ENCODE measurements around the gene PIP5K1A. TPM values are rescaled to one million over a fixed set of nuclear protein-coding genes. Genes with fewer than 3 reads are reported as not detected.

The PIP5K1A gene
- total RNA-seq, 1 experiment from 2014 or later, result 88.6 TPM

GRCh38 chr1:151237678-151238466 is 39.5 kb downstream of the PIP5K1A start:
- POLR2A ChIA-PET, result no interaction called here
- no peaks in the 10 kb centered on the region for H3K27me3 ChIP-seq (replicated peaks; ENCODE audit: control insufficient read depth, insufficient read depth, low read length)
- Mint-ChIP-seq H3K4me3 (ENCODE audit: unreplicated experiment) (no peak overlapping the region), H3K4me1 (ENCODE audit: low read depth, unreplicated experiment) (peaks cover 6% of the 10 kb centered on the region), H3K27ac (ENCODE audit: unreplicated experiment) (no peak overlapping the region), H3K9me3 (ENCODE audit: unreplicated experiment) (no peaks in the 10 kb centered on the region), H3K27me3 (ENCODE audit: insufficient read depth, unreplicated experiment) (no peaks in the 10 kb centered on the region), H3K36me3 (ENCODE audit: insufficient read depth, unreplicated experiment) (peaks cover 100% of the 10 kb centered on the region)
- no peak overlapping the region for H3K4me3 ChIP-seq (ENCODE audit: low read depth, low read length)
- peaks cover 7% of the 10 kb centered on the region for H3K36me3 ChIP-seq (ENCODE audit: control insufficient read depth, insufficient read depth, low read length)
- no TSS peak for BruUV-seq (replicated peaks)
- H3K9me3 ChIP-seq, result no peaks in the 10 kb centered on the region
- H3K4me1 ChIP-seq, result no peaks in the 10 kb centered on the region
- TF ChIP-seq CTCF (IDR thresholded peaks at IDR 0.05; ENCODE audit: insufficient read depth in 1 of 2, low read depth in 1 of 2, low read length in 1 of 2, severe bottlenecking in 1 of 2, unreplicated experiment in 1 of 2), result no peak
- intact Hi-C loops (cut with micrococcal nuclease; ENCODE audit: unreplicated experiment), result no loop called here
- CTCF ChIA-PET, result interaction anchor here (0.7 kb wide), 1 partner anchor 14 kb away, joined by 3 read pairs; no protein-coding TSS in a partner anchor
- no peak for DNase-seq

- no peak overlapping the region for H3K4me3 ChIP-seq (ENCODE audit: low read depth, low read length)
- no peaks in the 10 kb centered on the region for H3K27me3 ChIP-seq (replicated peaks; ENCODE audit: control insufficient read depth, insufficient read depth, low read length)
- H3K4me1 Mint-ChIP-seq (ENCODE audit: low read depth, unreplicated experiment), result peaks cover 6% of the 10 kb centered on the region
- H3K4me3 Mint-ChIP-seq (ENCODE audit: unreplicated experiment), result no peak overlapping the region
- H3K27ac Mint-ChIP-seq (ENCODE audit: unreplicated experiment), result no peak overlapping the region
- DNase-seq, result no peak
- H3K36me3 ChIP-seq (ENCODE audit: control insufficient read depth, insufficient read depth, low read length), result peaks cover 7% of the 10 kb centered on the region
- ChIA-PET POLR2A (no interaction called here), CTCF (no interaction called here)
- no peaks in the 10 kb centered on the region for H3K9me3 ChIP-seq
- BruUV-seq (replicated peaks), result no TSS peak
- no peak for TF ChIP-seq CTCF (IDR thresholded peaks at IDR 0.05; ENCODE audit: insufficient read depth in 1 of 2, low read depth in 1 of 2, low read length in 1 of 2, severe bottlenecking in 1 of 2, unreplicated experiment in 1 of 2)
- H3K4me1 ChIP-seq, result no peaks in the 10 kb centered on the region
- H3K27me3 Mint-ChIP-seq (ENCODE audit: insufficient read depth, unreplicated experiment), result no peaks in the 10 kb centered on the region
- intact Hi-C loops (cut with micrococcal nuclease; ENCODE audit: unreplicated experiment), result no loop called here
- H3K9me3 Mint-ChIP-seq (ENCODE audit: unreplicated experiment), result no peaks in the 10 kb centered on the region
- peaks cover 100% of the 10 kb centered on the region for H3K36me3 Mint-ChIP-seq (ENCODE audit: insufficient read depth, unreplicated experiment)
Measured at GRCh38 chr1:151238467-151238739, 40.1 kb downstream of the PIP5K1A start.

- Mint-ChIP-seq H3K27me3 (ENCODE audit: insufficient read depth, unreplicated experiment) (no peaks in the 10 kb centered on the region), H3K9me3 (ENCODE audit: unreplicated experiment) (no peaks in the 10 kb centered on the region), H3K36me3 (ENCODE audit: insufficient read depth, unreplicated experiment) (peaks cover 97% of the 10 kb centered on the region), H3K4me1 (ENCODE audit: low read depth, unreplicated experiment) (no peaks in the 10 kb centered on the region), H3K4me3 (ENCODE audit: unreplicated experiment) (no peak overlapping the region), H3K27ac (ENCODE audit: unreplicated experiment) (no peak overlapping the region)
- no peak for TF ChIP-seq CTCF (IDR thresholded peaks at IDR 0.05; ENCODE audit: insufficient read depth in 1 of 2, low read depth in 1 of 2, low read length in 1 of 2, severe bottlenecking in 1 of 2, unreplicated experiment in 1 of 2)
- intact Hi-C loops (cut with micrococcal nuclease; ENCODE audit: unreplicated experiment), result no loop called here
- Histone ChIP-seq H3K27me3 (replicated peaks; ENCODE audit: control insufficient read depth, insufficient read depth, low read length) (no peaks in the 10 kb centered on the region), H3K4me3 (ENCODE audit: low read depth, low read length) (no peak overlapping the region), H3K36me3 (ENCODE audit: control insufficient read depth, insufficient read depth, low read length) (peaks cover 7% of the 10 kb centered on the region), H3K4me1 (no peaks in the 10 kb centered on the region), H3K9me3 (no peaks in the 10 kb centered on the region)
- POLR2A ChIA-PET, result no interaction called here
- BruUV-seq (replicated peaks), result no TSS peak
- CTCF ChIA-PET, result no interaction called here
- DNase-seq, result no peak
Measured at GRCh38 chr1:151242442-151242841, 44.1 kb downstream of the PIP5K1A start.

Data from Caco-2 (cell line).